Measurements from ENCODE around the gene ADAM19. TPM values are rescaled to one million over a fixed set of nuclear protein-coding genes. Genes with fewer than 3 reads are reported as not detected.

ADAM19 gene
- 100 to 1,000 TPM; 118 to 127 TPM for total RNA-seq

GRCh38 chr5:157575381-157576020 is at the start of gene ADAM19:
TSS of gene ADAM19 (minus strand) at chr5:157575775. CDS start at chr5:157575696, 79 bp downstream.
- Mint-ChIP-seq H3K4me1 (peaks cover 69% of the 10 kb centered on the region), H3K9me3 (no peaks in the 10 kb centered on the region), H3K27me3 (no peaks in the 10 kb centered on the region), H3K27ac (peak within 1 kb of the TSS; percentile 83), H3K4me3 (peak within 1 kb of the TSS; percentile 87), H3K36me3 (ENCODE audit: low read depth) (peaks cover 38% of the 10 kb centered on the region)
- ChIA-PET POLR2A (no interaction called here), CTCF (interaction anchor here (1.0 kb wide), 1 partner anchor 19 kb away, joined by 5 read pairs; no protein-coding TSS in a partner anchor)
- peak; percentile 55 for DNase-seq

- ChIA-PET CTCF (no interaction called here), POLR2A (no interaction called here)
- Mint-ChIP-seq H3K27ac (no peak overlapping the region), H3K9me3 (peaks cover 15% of the 10 kb centered on the region), H3K4me3 (no peak overlapping the region), H3K4me1 (peaks cover 8% of the 10 kb centered on the region), H3K27me3 (peaks cover 11% of the 10 kb centered on the region), H3K36me3 (ENCODE audit: low read depth) (peaks cover 20% of the 10 kb centered on the region)
- DNase-seq: no peak
Observed at GRCh38 chr5:157624144-157624543, 48.6 kb upstream of the ADAM19 start.

- ChIA-PET CTCF (interaction anchor here (1.1 kb wide), 1 partner anchor 56 kb away, joined by 3 read pairs; no protein-coding TSS in a partner anchor), POLR2A (no interaction called here)
- peaks cover 8% of the 10 kb centered on the region for H3K4me1 Mint-ChIP-seq
- H3K4me3 Mint-ChIP-seq: no peak overlapping the region
- H3K27me3 Mint-ChIP-seq: peaks cover 11% of the 10 kb centered on the region
- H3K27ac Mint-ChIP-seq: no peak overlapping the region
- DNase-seq: no peak
- H3K36me3 Mint-ChIP-seq (ENCODE audit: low read depth): peaks cover 18% of the 10 kb centered on the region
- peaks cover 24% of the 10 kb centered on the region for H3K9me3 Mint-ChIP-seq
Observed at GRCh38 chr5:157620776-157621175, 45.2 kb upstream of the ADAM19 start.

- H3K27ac Mint-ChIP-seq: no peak overlapping the region
- ChIA-PET CTCF (interaction anchor here (0.6 to 1.9 kb wide), 5 partner anchors 10 to 625 kb away, joined by 3 to 6 read pairs (median 5); no protein-coding TSS in a partner anchor), POLR2A (no interaction called here)
- no peak for DNase-seq
- peaks cover 15% of the 10 kb centered on the region for H3K4me1 Mint-ChIP-seq
- H3K9me3 Mint-ChIP-seq: peaks cover 26% of the 10 kb centered on the region
- H3K36me3 Mint-ChIP-seq (ENCODE audit: low read depth): peaks cover 18% of the 10 kb centered on the region
- H3K27me3 Mint-ChIP-seq: peaks cover 11% of the 10 kb centered on the region
- no peak overlapping the region for H3K4me3 Mint-ChIP-seq
Observed at GRCh38 chr5:157618191-157618765, 42.7 kb upstream of the ADAM19 start.

GRCh38 chr5:157616785-157617184 is 41.2 kb upstream of the ADAM19 start:
- POLR2A ChIA-PET: no interaction called here
- H3K27me3 Mint-ChIP-seq: no peaks in the 10 kb centered on the region
- CTCF ChIA-PET: interaction anchor here (1.9 kb wide), 1 partner anchor 9 kb away, joined by 6 read pairs; no protein-coding TSS in a partner anchor

GRCh38 chr5:157613385-157614245 is 38.0 kb upstream of the ADAM19 start:
- H3K9me3 Mint-ChIP-seq: peaks cover 14% of the 10 kb centered on the region
- CTCF ChIA-PET: interaction anchor here (1.2 to 2.0 kb wide), 4 partner anchors 16 to 130 kb away, joined by 3 to 8 read pairs (median 6); partner anchors contain the start of gene LSM11
- POLR2A ChIA-PET: interaction anchor here (0.7 kb wide), 1 partner anchor 44 kb away, joined by 3 read pairs; no protein-coding TSS in a partner anchor

More at GRCh38 chr5:157616785-157617184, 41.2 kb upstream of the ADAM19 start:
- Mint-ChIP-seq H3K36me3 (ENCODE audit: low read depth) (peaks cover 10% of the 10 kb centered on the region), H3K4me1 (peaks cover 26% of the 10 kb centered on the region), H3K9me3 (peaks cover 19% of the 10 kb centered on the region), H3K4me3 (no peak overlapping the region), H3K27ac (no peak overlapping the region)
- DNase-seq: no peak

GRCh38 chr5:157612581-157612980 is 37.0 kb upstream of the ADAM19 start:
- H3K4me1 Mint-ChIP-seq: peaks cover 59% of the 10 kb centered on the region
- peaks cover 8% of the 10 kb centered on the region for H3K9me3 Mint-ChIP-seq
- POLR2A ChIA-PET: interaction anchor here (0.7 kb wide), 1 partner anchor 43 kb away, joined by 3 read pairs; no protein-coding TSS in a partner anchor
- peaks cover 2% of the 10 kb centered on the region for H3K36me3 Mint-ChIP-seq (ENCODE audit: low read depth)
- H3K27me3 Mint-ChIP-seq: no peaks in the 10 kb centered on the region
- H3K27ac Mint-ChIP-seq: peak overlapping the region; percentile 82
- H3K4me3 Mint-ChIP-seq: no peak overlapping the region
- DNase-seq: no peak
- CTCF ChIA-PET: interaction anchor here (0.5 to 2.0 kb wide), 7 partner anchors 12 to 845 kb away, joined by 3 to 8 read pairs (median 3); no protein-coding TSS in a partner anchor

More at GRCh38 chr5:157613385-157614245, 38.0 kb upstream of the ADAM19 start:
- DNase-seq: peak; percentile 23
- H3K4me1 Mint-ChIP-seq: peaks cover 48% of the 10 kb centered on the region
- peak overlapping the region; percentile 82 for H3K27ac Mint-ChIP-seq
- H3K4me3 Mint-ChIP-seq: peak overlapping the region; percentile 19
- no peaks in the 10 kb centered on the region for H3K36me3 Mint-ChIP-seq (ENCODE audit: low read depth)
- no peaks in the 10 kb centered on the region for H3K27me3 Mint-ChIP-seq

- H3K9me3 Mint-ChIP-seq: peaks cover 5% of the 10 kb centered on the region
- H3K4me3 Mint-ChIP-seq: no peak overlapping the region
- H3K4me1 Mint-ChIP-seq: peaks cover 66% of the 10 kb centered on the region
- no peaks in the 10 kb centered on the region for H3K27me3 Mint-ChIP-seq
- ChIA-PET CTCF (interaction anchor here (0.5 to 4.6 kb wide), 9 partner anchors 13 to 844 kb away, joined by 3 to 30 read pairs (median 3); no protein-coding TSS in a partner anchor), POLR2A (interaction anchor here (0.6 kb wide), 1 partner anchor 41 kb away, joined by 3 read pairs; no protein-coding TSS in a partner anchor)
- no peak overlapping the region for H3K27ac Mint-ChIP-seq
- no peak for DNase-seq
- H3K36me3 Mint-ChIP-seq (ENCODE audit: low read depth): peaks cover 2% of the 10 kb centered on the region
Observed at GRCh38 chr5:157611571-157612476, 36.2 kb upstream of the ADAM19 start.

GRCh38 chr5:157610990-157611389 is 35.4 kb upstream of the ADAM19 start:
- no peak overlapping the region for H3K4me3 Mint-ChIP-seq

GRCh38 chr5:157608972-157609565 is 33.5 kb upstream of the ADAM19 start:
- no peak overlapping the region for H3K27ac Mint-ChIP-seq
- no peak for DNase-seq
- H3K27me3 Mint-ChIP-seq: no peaks in the 10 kb centered on the region
- H3K36me3 Mint-ChIP-seq (ENCODE audit: low read depth): peaks cover 2% of the 10 kb centered on the region
- ChIA-PET CTCF (interaction anchor here (0.6 to 4.6 kb wide), 5 partner anchors 13 to 139 kb away, joined by 3 to 30 read pairs (median 3); no protein-coding TSS in a partner anchor), POLR2A (no interaction called here)
- peaks cover 78% of the 10 kb centered on the region for H3K4me1 Mint-ChIP-seq
- H3K9me3 Mint-ChIP-seq: peaks cover under 1% of the 10 kb centered on the region
- no peak overlapping the region for H3K4me3 Mint-ChIP-seq

More at GRCh38 chr5:157610990-157611389, 35.4 kb upstream of the ADAM19 start:
- Mint-ChIP-seq H3K36me3 (ENCODE audit: low read depth) (peaks cover 2% of the 10 kb centered on the region), H3K9me3 (peaks cover 5% of the 10 kb centered on the region), H3K4me1 (peaks cover 70% of the 10 kb centered on the region), H3K27me3 (no peaks in the 10 kb centered on the region), H3K27ac (no peak overlapping the region)
- no peak for DNase-seq
- ChIA-PET CTCF (interaction anchor here (0.6 to 4.6 kb wide), 2 partner anchors 15 to 146 kb away, joined by 3 to 30 read pairs; no protein-coding TSS in a partner anchor), POLR2A (no interaction called here)

Measured in activated CD4-positive, alpha-beta T cell treated with anti-CD3 and anti-CD28 coated beads, Interleukin-2, amount 10 ng/mL, durations not matched to agents 7 days and 5 days (primary cell).